Esophagus squamous epithelium (tissue), 5 donors: ENCODE data around the gene STAP1. TPM values are rescaled to one million over a fixed set of nuclear protein-coding genes. Genes with fewer than 3 reads are reported as not detected.

Experiments used
- DNase-seq: peaks from one replicate; lab custom pipeline; 2025; lab: John Stamatoyannopoulos, UW
- H3K27ac ChIP-seq, 4 donors: fragments of 200-600 bp; sonication (generic); one replicate each; pipeline ENCODE4 v1.5.1; 2016 to 2019; ENCODE audit warnings: mild to moderate bottlenecking in 1 of 4
- H3K27me3 ChIP-seq, 4 donors: fragments of 200-600 bp; sonication (generic); 1 replicate in 3 of 4; 2 replicates in 1 of 4; pipeline versions ENCODE4 v1.5.1 to v1.6.0; 2017 to 2021; ENCODE audit warnings: antibody characterized with exemption in 1 of 4
- H3K36me3 ChIP-seq, 3 donors: fragments of 200-600 bp; sonication (generic); one replicate each; pipeline ENCODE4 v1.5.1; 2016 to 2019
- H3K4me1 ChIP-seq, 3 donors: fragments of 200-600 bp; sonication (generic); one replicate each; pipeline ENCODE4 v1.5.1; 2017 to 2019
- H3K4me3 ChIP-seq, 4 donors: fragments of 200-600 bp; sonication (generic); 1 replicate in 3 of 4; 2 replicates in 1 of 4; pipeline ENCODE4 v1.5.1; 2016 to 2019; ENCODE audit warnings: mild to moderate bottlenecking in 2 of 4, moderate library complexity in 1 of 4
- H3K9me3 ChIP-seq, 3 donors: fragments of 200-600 bp; sonication (generic); one replicate each; pipeline ENCODE4 v1.5.1; 2016 to 2019
- POLR2A ChIP-seq, 4 donors: fragments of 450-650 bp; IDR thresholded peaks; one replicate each; pipeline ENCODE4 v1.6.1; 2017; ENCODE audit warnings: antibody characterized with exemption in 4 of 4, mild to moderate bottlenecking in 4 of 4, moderate library complexity in 3 of 4
- WGBS, 2 donors: methylation state at CpG; one replicate each; pipeline ENCODE4 v1.1.5; 2018; 5-methylcytosine and 5-hydroxymethylcytosine counted together
- intact Hi-C: fragments of 100-400 bp; cut with DNase I; formaldehyde crosslinking; loops from one replicate; pipeline ENCODE4 v1.15.0; 2022
- total RNA-seq, 4 donors: library from RNA; depleted of rRNA; stranded (reverse); fragments of >200 nt; gene quantifications; one replicate each; pipeline ENCODE4 v1.1.0, GENCODE V29; 2016
- TF ChIP-seq, protein P1 (sequence below), 6 experiments: fragments of 450-650 bp in 4 of 6; fragments of 200-600 bp in 2 of 6; sonication (generic) in 2 of 6; IDR thresholded peaks; one replicate each; pipeline ENCODE4 v1.5.1; 2016 to 2019; ENCODE audit warnings: antibody characterized with exemption in 6 of 6, mild to moderate bottlenecking in 4 of 6, moderate library complexity in 4 of 6
- donor health status: DM: yes; HTN: yes; CAD: no.

STAP1 gene
- total RNA-seq, 4 donors from 2014 or later = 1.7 TPM; not detected in 3

DNA sequence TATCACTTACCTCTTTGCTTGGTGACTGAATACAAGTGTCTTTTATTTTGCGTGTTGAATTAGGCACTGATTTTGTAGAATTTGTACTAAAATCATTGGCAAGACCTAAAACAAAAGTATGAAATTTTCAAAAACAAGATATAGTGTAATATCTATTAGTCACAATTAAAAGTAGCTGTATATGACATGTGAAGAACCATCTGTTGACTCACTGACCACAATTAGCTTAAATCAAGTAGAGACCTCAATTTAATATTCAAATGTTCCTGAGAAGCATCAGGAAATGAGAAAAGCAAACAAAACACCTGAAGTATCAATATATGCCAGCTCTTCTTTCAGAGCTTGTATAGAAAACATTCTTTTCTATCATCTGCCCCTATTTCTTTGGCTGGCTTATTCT, 18.7 kb upstream of the STAP1 start:
- Histone ChIP-seq H3K4me1 (peaks cover 0 to 33% (median 9%) of the 10 kb centered on the region in 3 donors), H3K9me3 (no peaks in the 10 kb centered on the region), H3K4me3 (no peak overlapping the region), H3K27ac (no peak overlapping the region), H3K27me3 (no peaks in the 10 kb centered on the region), H3K36me3 (peaks cover 4 to 81% (median 4%) of the 10 kb centered on the region in 3 donors)
- no peak for DNase-seq
- TF ChIP-seq, protein P1, sequence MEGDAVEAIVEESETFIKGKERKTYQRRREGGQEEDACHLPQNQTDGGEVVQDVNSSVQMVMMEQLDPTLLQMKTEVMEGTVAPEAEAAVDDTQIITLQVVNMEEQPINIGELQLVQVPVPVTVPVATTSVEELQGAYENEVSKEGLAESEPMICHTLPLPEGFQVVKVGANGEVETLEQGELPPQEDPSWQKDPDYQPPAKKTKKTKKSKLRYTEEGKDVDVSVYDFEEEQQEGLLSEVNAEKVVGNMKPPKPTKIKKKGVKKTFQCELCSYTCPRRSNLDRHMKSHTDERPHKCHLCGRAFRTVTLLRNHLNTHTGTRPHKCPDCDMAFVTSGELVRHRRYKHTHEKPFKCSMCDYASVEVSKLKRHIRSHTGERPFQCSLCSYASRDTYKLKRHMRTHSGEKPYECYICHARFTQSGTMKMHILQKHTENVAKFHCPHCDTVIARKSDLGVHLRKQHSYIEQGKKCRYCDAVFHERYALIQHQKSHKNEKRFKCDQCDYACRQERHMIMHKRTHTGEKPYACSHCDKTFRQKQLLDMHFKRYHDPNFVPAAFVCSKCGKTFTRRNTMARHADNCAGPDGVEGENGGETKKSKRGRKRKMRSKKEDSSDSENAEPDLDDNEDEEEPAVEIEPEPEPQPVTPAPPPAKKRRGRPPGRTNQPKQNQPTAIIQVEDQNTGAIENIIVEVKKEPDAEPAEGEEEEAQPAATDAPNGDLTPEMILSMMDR (IDR thresholded peaks at IDR 0.05) = no peak
- no peak for TF ChIP-seq POLR2A (IDR thresholded peaks at IDR 0.05)
- WGBS, 2 donors = 96 to 100% methylated on average over 1 of the region's 1 CpG
- intact Hi-C loops = no loop called here

DNA sequence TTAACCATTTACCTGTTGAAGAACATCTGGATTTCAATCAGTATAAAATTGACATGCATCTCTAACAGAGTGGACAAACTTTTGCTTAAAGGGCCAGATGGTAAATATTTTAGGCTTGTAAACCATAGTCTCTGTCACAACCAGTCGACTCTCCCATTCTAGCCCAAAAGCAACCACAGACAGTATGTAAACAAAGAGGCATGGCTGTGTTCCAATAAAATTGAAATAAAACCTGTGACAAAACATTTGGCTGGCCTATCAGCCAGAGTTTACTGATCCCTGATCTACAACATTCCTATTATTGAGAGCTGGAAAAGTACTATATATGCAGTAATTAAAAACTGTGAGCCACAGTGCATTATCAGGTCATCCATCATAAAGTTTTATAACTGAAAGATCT, 16.5 kb upstream of the STAP1 start:
- no peak overlapping the region for H3K27ac ChIP-seq
- no peak for DNase-seq
- 25 to 33% methylated on average over 1 of the region's 1 CpG for WGBS, 2 donors
- intact Hi-C loops = no loop called here
- no peaks in the 10 kb centered on the region for H3K27me3 ChIP-seq
- H3K36me3 ChIP-seq = peaks cover 4 to 60% (median 4%) of the 10 kb centered on the region in 3 donors
- no peak for TF ChIP-seq POLR2A (IDR thresholded peaks at IDR 0.05)
- TF ChIP-seq, protein P1 (IDR thresholded peaks at IDR 0.05) = no peak
- H3K9me3 ChIP-seq = no peaks in the 10 kb centered on the region
- H3K4me3 ChIP-seq = no peak overlapping the region
- peaks cover 0 to 44% (median 9%) of the 10 kb centered on the region in 3 donors for H3K4me1 ChIP-seq

DNA sequence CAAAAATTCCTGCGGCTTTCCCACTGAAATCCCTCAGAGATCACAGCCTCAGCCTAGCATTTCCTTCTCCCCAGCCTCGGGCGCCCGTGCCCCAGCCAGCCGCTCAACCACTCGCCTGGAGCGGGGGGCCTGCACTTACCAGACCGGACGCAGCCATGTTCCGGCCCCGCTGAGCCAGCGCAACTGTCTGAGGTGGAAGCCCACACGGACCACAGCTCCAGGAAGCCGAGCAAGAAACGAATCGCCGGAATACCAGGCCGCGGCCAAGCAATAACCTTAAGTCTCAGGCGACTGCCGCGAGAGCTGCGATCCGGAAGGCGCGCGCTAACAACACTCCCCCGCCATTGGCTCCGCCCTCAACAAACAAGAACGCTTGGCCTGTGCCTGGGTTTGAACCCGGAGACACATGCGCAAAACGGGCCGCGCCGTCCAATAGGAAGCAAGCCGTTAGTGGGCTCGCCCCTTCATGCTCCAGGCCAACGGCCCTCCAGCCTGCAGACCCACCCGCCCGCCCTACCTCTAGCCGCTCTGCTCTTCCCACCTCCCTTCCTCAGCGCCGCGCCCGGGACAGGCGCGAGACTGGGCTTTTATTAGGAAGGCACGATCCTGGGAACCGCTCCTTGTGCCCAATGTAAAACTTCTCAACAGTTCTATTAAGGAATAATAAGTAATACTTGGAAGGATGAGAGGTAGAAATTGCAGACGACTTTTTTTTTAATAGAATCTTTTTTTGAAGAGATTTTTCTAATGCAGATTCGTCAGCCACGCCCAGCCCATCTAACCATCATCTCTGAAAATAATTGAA, 13.1 kb upstream of the STAP1 start, which contains the start of gene CENPC:
Gene CENPC (minus strand): TSS at position 305 of the 805 bp plus-strand sequence. CDS start 148 bp downstream, at position 157.
- TF ChIP-seq, protein P1 (IDR thresholded peaks at IDR 0.05) = no peak
- TF ChIP-seq POLR2A (IDR thresholded peaks at IDR 0.05) = peak in 2 of 4 donors; percentile 78 to 83
- peak; percentile 87 for DNase-seq
- Histone ChIP-seq H3K27ac (peak within 1 kb of the TSS; percentile 92 to 94 (median 94)), H3K36me3 (peaks cover 0 to 27% (median 0%) of the 10 kb centered on the region in 3 donors), H3K9me3 (no peaks in the 10 kb centered on the region), H3K4me1 (peaks cover 0 to 45% (median 9%) of the 10 kb centered on the region in 3 donors), H3K4me3 (peak within 1 kb of the TSS; percentile 67 to 88 (median 78)), H3K27me3 (no peaks in the 10 kb centered on the region)
- intact Hi-C loops = no loop called here
- 0% methylated on average over 14 to 31 of the region's 53 CpGs for WGBS, 2 donors

DNA sequence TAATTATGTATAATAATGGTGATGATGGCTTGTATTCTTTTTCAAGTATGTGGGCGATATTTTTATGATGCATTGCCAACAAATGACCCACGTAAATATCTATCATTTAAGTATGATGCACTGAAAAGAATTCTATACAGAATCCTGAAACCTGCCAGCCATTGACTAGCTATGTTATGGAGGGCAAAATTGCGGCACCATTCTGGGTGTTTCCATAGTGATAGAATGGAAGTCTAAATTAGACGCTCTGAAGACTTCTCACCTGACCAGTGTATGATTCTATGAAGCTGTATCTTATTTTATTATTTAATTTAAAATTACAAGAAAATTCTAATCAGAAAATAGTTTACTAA, 12.5 kb upstream of the STAP1 start:
- peak overlapping the region; percentile 67 to 88 (median 78) for H3K4me3 ChIP-seq
- TF ChIP-seq, protein P1 (IDR thresholded peaks at IDR 0.05) = no peak
- TF ChIP-seq POLR2A (IDR thresholded peaks at IDR 0.05) = no peak
- intact Hi-C loops = no loop called here
- WGBS, 2 donors = 24 to 37% methylated on average over 4 of the region's 4 CpGs
- peaks cover 0 to 21% (median 0%) of the 10 kb centered on the region in 3 donors for H3K36me3 ChIP-seq
- peaks cover 0 to 45% (median 9%) of the 10 kb centered on the region in 3 donors for H3K4me1 ChIP-seq
- H3K9me3 ChIP-seq = no peaks in the 10 kb centered on the region
- H3K27me3 ChIP-seq = no peaks in the 10 kb centered on the region
- no peak for DNase-seq
- peak overlapping the region in 2 of 4 donors; percentile 94 for H3K27ac ChIP-seq

DNA sequence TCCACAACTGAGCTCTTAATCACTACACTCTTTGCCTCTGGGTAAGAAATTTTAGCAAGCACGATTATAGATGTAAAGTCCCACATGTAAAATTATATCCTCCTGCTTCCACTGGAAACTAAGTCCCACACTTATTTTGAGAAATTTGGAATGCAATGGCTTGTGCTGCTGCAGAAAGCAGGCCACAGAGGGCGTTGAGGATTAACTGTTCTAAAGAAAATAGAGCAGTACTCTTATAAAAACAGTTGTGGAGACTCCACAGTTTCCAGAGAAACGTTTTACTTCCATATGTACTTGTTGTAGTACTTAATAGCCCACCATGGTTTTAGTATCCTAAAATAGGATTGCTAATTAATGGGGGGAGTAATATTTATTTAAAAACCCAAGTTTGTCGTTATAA, 11.6 kb upstream of the STAP1 start:
- DNase-seq = no peak
- peaks cover 0 to 37% (median 9%) of the 10 kb centered on the region in 3 donors for H3K4me1 ChIP-seq
- H3K27me3 ChIP-seq = no peaks in the 10 kb centered on the region
- no peak overlapping the region for H3K4me3 ChIP-seq
- H3K9me3 ChIP-seq = no peaks in the 10 kb centered on the region
- WGBS, 2 donors = 54 to 58% methylated on average over 4 of the region's 4 CpGs
- intact Hi-C loops = no loop called here
- TF ChIP-seq, protein P1 (IDR thresholded peaks at IDR 0.05) = no peak
- peaks cover 0 to 11% (median 0%) of the 10 kb centered on the region in 3 donors for H3K36me3 ChIP-seq
- no peak overlapping the region for H3K27ac ChIP-seq
